NOMO-1 treated with DMSO at 0.1 percent for 48 hours (cell line): Measurements from ENCODE around the gene WTAP.
"Not testable (repeated sequence)": the region's sequence is repeated elsewhere in the genome, so short reads cannot be mapped to it uniquely, and the experiment has no call there.

Source experiments
- DNase-seq: peaks from one replicate; lab custom pipeline; 2025; ENCODE audit not compliant: unreplicated experiment; lab: John Stamatoyannopoulos, UW

Gene WTAP

GRCh38 chr6:159693128-159693893 lies 34.0 kb upstream of the WTAP start, which contains the start of gene SOD2:
SOD2 (minus strand) TSS chr6:159693241; CDS start chr6:159693167, 74 bp downstream.
- peak; percentile 73 for DNase-seq

DNA sequence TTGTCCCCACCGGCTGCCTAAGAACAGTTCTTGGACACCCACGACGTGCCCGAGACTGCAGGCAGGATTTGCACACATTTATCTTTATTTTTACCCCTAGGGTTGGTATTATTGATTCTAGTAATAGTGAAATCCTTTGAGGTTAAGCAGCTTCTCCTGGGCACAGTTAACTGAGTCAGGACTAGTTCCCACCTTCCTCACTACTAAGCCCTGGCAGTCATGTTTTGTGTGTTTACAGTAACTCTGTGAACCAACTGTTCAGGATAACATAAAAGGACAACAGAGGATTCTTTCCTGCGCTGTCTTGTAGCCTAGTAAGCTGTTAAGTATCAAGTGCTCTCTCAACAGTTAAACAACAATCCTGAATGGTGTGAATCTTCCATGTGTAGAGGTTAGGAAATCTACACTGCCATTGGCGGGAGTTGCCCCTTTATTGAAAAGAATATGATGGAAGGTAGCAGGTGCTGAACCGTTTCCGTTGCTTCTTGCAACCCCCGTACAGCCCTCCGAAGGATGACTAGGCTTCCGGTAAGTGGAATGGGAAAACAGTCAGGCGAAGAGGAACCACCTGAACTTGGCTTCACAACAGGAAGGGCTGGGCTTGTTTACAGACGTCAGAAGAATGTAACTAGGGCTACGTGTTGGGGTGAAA lies 33.3 kb upstream of the WTAP start:
- peak; percentile 36 for DNase-seq

GRCh38 chr6:159695984-159696383 lies 31.3 kb upstream of the WTAP start:
- no peak for DNase-seq

GRCh38 chr6:159700970-159701369 lies 26.3 kb upstream of the WTAP start:
- DNase-seq = no peak

DNA sequence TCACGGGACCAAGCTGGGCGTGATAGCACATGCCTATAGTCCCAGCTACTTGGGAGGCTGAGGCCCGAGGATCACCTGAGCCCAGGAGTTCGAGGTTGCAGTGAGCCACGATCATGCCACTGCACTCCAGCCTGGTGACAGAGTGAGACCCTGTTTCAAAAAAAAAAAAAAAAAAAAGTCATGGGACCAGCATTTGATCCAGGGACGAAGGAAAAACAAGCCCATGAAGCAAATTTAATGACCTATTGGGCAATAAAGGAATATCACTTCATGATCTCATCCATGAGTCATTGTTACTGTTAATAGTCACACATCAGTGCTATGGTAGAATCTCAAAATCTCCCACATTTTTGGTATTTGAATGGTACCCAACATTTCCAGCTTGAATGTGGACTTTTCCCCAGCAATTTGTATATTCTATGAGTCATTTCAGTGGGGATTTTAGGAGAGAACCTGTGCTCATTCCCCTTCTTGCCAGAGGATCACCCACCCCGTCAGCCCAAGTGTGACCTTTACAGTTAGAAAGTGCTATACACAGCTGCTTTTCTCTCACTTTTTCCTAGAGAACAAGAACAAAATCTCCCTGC lies 25.8 kb upstream of the WTAP start:
- DNase-seq = peak; percentile 16

GRCh38 chr6:159710603-159711002 lies 16.7 kb upstream of the WTAP start:
- not testable (repeated sequence) for DNase-seq

DNA sequence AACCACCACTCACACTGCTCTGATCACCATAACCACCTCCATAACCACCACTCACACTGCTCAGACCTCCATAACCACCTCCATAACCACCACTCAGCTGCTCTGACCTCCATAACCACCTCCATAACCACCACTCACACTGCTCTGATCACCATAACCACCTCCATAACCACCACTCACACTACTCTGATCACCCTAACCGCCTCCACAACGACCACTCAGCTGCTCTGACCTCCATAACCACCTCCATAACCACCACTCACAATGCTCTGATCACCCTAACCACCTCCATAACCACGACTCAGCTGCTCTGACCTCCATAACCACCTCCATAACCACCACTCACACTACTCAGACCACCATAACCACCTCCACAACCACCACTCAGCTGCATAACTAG lies 14.9 kb upstream of the WTAP start:
- DNase-seq = not testable (repeated sequence)

- no peak for DNase-seq
Measured at GRCh38 chr6:159713984-159714383, 13.3 kb upstream of the WTAP start.

DNA sequence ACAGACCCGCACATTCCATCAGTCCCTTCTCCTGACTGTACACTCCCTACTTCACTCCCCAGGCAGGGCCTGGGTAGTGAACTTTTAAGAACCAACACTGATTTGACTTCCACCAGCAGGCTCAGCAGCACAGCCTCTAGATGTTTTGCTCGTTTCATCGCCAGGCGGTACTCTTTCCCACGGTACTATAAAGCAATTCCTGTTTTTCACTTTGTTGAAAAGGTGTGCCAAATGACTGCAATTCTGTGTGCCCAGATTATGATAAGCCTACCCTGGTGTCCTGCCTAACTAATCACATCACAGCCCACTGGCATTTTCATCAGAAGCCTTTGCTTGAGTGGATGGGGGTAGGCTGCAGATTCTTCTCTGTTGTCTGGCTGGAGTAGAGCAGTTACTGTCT lies 12.9 kb upstream of the WTAP start:
- DNase-seq = no peak

DNA sequence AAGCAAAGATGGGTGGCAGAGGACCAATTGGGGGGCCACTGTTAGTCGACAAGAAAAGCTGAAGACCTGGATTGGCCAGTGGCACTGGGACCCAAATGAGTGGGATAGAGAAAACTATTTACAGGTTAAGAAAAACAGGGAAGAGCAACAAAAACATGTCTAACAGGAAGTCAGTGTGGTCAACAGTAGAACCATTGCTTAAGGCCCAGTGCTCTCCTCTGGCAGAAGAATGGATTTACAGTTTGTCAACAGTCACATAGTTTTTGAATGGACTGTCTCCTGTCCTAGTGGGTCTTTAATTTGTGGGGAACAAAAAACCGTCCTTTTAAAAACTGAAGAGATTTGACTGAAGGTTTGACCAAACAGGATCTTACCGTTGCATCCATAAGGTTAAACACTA lies 12.1 kb upstream of the WTAP start:
- DNase-seq = peak; percentile 46

GRCh38 chr6:159715605-159716004 lies 11.7 kb upstream of the WTAP start:
- no peak for DNase-seq

DNA sequence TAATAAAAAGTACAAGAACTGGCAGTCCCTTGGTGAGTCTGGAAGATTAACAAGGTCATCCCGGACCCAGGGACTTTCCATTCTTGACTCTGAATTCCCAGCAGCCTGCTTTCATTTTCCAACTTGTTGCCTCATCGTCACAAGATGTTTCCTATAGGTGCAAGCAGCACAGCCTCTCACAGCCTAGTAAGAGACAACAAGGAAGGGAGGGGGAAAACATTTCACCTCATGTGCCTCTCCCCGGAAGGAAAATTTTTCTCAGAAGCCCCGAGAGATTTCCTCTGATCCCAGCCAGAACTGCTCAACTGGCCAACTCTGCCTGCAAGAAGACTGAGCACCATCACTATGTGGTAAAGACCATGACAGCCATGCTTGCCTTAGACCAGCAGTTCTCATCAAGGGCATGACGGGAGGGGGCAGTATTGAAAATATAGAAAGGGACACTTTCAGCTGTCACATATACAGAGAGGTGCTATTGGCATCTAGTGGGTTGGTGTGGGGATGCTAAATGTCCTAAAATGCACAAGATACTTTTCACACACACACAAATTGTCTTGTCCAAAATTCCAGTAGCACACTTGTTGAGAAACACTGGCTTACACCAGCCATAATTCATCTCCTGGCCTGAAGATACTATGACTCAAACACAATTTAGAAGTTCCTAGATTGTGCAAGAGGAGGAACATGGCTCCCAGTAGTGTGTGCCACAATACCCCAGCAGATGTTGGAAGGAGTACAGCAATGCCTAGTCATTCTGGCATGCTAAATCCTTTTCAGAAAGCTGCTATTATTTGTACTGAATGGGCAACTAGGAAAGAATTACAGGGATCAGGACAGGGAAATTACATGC lies 10.8 kb upstream of the WTAP start:
- peak; percentile 86 for DNase-seq

- DNase-seq = no peak
Measured at GRCh38 chr6:159718634-159719033, 8.7 kb upstream of the WTAP start.

DNA sequence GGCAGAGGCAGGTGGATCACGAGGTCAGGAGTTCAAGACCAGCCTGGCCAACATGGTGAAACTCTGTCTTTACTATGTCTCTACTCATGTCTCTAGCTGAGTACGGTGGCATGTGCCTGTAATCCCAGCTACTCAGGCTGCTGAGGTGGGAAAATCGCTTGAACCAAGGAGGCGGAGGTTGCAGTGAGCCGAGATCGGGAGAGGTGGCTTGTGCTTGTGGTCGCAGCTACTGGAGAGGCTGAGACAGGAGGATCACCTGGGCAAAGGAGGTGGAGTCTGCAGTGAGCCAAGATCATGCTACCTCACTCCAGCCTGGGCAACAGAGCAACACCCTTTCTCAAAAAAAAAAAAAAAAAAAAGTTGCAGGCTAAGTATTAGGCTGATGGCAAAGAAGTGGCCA lies 8.0 kb upstream of the WTAP start:
- no peak for DNase-seq

DNA sequence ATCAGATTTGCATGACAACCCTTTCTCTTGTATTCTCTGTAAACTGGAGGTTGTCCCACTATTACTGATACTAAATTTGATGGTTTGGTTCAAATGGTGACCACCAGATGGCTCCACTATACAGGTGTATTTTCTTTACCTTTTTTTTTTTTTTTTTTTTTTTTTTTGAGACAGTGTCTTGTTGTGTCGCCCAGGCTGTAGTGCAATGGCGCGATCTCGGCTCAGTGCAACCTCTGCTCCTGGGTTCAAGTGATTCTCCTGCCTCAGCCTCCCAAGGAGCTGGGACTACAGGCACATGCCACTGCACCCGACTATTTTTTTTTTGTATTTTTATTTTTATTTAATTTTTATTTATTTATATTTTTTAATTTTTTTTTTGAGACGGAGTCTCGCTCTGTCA lies 6.6 kb upstream of the WTAP start:
- DNase-seq = no peak

DNA sequence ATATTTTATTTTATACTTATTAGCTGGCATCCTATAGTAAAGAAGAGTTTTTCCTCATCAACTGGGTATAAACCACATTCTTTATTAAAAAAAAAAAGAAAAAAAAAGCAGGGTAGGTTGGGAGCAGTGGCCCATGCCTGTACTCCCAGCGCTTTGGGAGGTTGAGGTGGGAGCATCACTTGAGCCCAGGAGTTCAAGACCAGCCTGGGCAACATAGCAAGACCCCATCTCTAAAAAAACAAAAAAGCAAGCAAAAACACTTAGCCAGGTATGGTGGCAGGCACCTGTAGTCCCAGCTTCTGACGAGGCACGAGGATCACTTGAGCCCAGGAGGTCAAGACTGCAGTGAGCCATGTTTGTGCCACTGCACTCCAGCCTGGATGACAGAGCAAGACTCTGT lies 5.3 kb upstream of the WTAP start:
- DNase-seq = not testable (repeated sequence)

DNA sequence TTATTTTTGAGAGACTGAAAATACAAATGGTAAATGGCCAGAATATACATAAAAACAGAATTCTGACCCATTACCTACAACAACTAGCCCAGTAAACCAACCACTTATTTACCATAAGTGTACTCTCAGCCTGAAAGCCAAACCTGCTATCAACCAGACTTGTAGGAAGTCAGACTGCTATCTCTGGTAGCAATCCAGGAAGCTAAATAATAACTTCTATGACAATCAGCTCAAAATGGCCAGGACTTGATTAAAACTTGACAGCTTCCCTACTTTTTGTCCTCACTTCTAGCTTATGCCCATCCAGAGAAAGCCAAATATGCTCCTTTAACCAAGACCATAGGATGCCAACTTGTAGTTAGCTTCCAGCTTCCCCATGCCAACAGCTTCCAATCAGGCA lies 4.7 kb upstream of the WTAP start:
- DNase-seq = no peak

DNA sequence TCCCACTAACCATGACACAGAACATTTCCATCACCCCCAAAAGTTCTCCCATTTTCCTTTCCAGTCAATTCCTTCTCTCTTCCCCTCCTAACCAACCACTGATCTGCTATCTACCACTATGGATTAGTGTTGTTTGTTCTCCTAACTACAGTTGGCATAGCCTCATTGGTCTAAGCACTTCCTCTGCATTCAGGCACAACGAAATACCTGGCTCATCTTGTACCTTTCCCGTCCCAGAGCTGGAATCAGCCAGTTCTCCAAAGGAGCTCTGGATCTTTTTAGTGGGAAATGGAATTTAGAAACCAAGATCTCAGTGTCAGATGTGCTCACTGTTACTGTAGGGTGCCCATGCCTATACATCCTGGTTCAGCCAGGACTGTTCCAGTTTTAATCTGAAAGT lies 4.0 kb upstream of the WTAP start:
- no peak for DNase-seq

GRCh38 chr6:159724778-159725177 lies 2.5 kb upstream of the WTAP start:
- no peak for DNase-seq

- DNase-seq = not testable (repeated sequence)
Measured at GRCh38 chr6:159725208-159725607, 2.1 kb upstream of the WTAP start.

DNA sequence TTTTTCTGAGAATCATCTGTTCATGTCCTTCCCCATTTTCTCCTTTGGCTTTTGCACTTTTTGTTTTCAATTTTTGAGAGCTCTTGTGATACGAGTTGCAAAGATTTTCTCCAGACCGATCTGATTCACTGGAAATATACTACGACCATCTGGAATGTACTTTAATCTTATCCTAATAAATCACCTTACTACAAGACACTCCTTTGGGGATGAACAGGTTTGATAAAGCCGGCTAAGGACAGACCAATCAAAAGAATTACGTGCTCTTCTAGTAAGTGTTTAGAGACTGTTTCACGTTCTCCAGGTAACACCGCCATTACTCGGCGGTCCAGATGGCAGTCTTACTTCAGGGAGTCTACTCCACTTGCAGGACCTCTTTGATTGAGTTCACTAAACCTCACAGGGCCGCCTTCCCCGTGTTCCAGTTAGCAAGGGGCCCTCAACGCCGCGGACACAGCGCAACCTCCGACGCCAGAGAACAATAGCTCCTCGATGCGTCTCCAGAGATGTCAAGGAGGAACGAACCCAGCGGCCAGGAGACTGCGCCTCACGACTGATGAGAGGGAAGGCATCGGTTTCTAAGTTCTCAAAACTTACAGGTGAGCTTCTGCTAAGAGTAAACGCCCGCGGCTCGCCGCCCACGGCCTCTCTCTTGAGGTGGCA lies 920 bp upstream of the WTAP start:
- no peak for DNase-seq
